Heart left ventricle (tissue), 16 donors: ENCODE results near the gene PKN1. TPM values are rescaled to one million over a fixed set of nuclear protein-coding genes. Genes with fewer than 3 reads are reported as not detected.
"Not testable (repeated sequence)": the region's sequence is repeated elsewhere in the genome, so short reads cannot be mapped to it uniquely, and the experiment has no call there.

ENCODE experiments used
- ATAC-seq, 4 donors: fragments of 200-7000 bp; cut with Tn5 transposase; one replicate each; pipeline ENCODE4 v1.9.1; 2020 to 2022; ENCODE audit warnings: moderate library complexity in 4 of 4, mild to moderate bottlenecking in 3 of 4, moderate number of reproducible peaks in 1 of 4
- DNase-seq, 5 donors: peaks; one replicate each; pipeline ENCODE4 v3.0.0-alpha.2; 2020
- H3K27ac ChIP-seq, 12 donors: fragments of 200-600 bp; sonication (generic) in 4 of 12; one replicate each; pipeline versions ENCODE4 v1.5.0 to v1.8.0; 2016 to 2022; ENCODE audit warnings: mild to moderate bottlenecking in 2 of 12
- H3K27me3 ChIP-seq, 9 donors: fragments of 200-600 bp; sonication (generic) in 2 of 9; one replicate each; pipeline versions ENCODE4 v1.5.1 to v1.8.0; 2016 to 2022; ENCODE audit warnings: mild to moderate bottlenecking in 3 of 9
- H3K36me3 ChIP-seq, 9 donors: fragments of 200-600 bp; sonication (generic) in 2 of 9; one replicate each; pipeline versions ENCODE4 v1.5.0 to v1.8.0; 2018 to 2022; ENCODE audit warnings: mild to moderate bottlenecking in 2 of 9
- H3K4me1 ChIP-seq, 12 donors: fragments of 200-600 bp; sonication (generic) in 4 of 12; one replicate each; pipeline versions ENCODE4 v1.5.0 to v1.8.0; 2016 to 2022; ENCODE audit warnings: mild to moderate bottlenecking in 3 of 12
- H3K4me3 ChIP-seq, 12 donors: fragments of 200-600 bp; sonication (generic) in 4 of 12; one replicate each; pipeline versions ENCODE4 v1.5.0 to v1.8.0; 2017 to 2022; ENCODE audit warnings: mild to moderate bottlenecking in 9 of 12, moderate library complexity in 4 of 12
- H3K9me3 ChIP-seq, 12 donors: fragments of 200-600 bp; sonication (generic) in 4 of 12; one replicate each; pipeline versions ENCODE4 v1.5.0 to v1.8.0; 2016 to 2022; ENCODE audit warnings: mild to moderate bottlenecking in 1 of 12
- CTCF ChIP-seq, 12 donors: fragments of 200-600 bp; sonication (generic) in 4 of 12; IDR thresholded peaks; one replicate each; pipeline versions ENCODE4 v1.5.0 to v1.8.0; 2018 to 2022; ENCODE audit warnings: antibody characterized with exemption in 12 of 12, mild to moderate bottlenecking in 5 of 12
- POLR2A ChIP-seq, 2 donors: fragments of 450-650 bp; IDR thresholded peaks; one replicate each; pipeline ENCODE4 v1.6.1; 2017; ENCODE audit warnings: antibody characterized with exemption in 2 of 2, mild to moderate bottlenecking in 2 of 2, moderate library complexity in 2 of 2
- WGBS, 4 donors: extraction: QIAGEN DNeasy Blood & Tissue Kit in 2 of 4; methylation state at CpG; one replicate each; pipeline versions ENCODE4 v1.1.5 to v1.1.7; 2013 to 2018; 5-methylcytosine and 5-hydroxymethylcytosine counted together
- intact Hi-C, 10 donors: fragments of 100-400 bp; cut with DNase I; formaldehyde crosslinking; loops; one replicate each; pipeline versions ENCODE4 v1.11.1 to v1.14.2; 2022
- polyA plus RNA-seq, 2 donors: library from polyadenylated mRNA; stranded (reverse); fragments of 200-250 nt; gene quantifications; one replicate each; pipeline ENCODE4 v1.2.3, GENCODE V29; 2013
- total RNA-seq, 9 donors: library from RNA; depleted of rRNA in 2 of 9; stranded (reverse); fragments of >200 nt in 2 of 9; fragmentation: NEBNext Ultra II Directional in 3 of 9; extraction: Animal tissue kit (Norgen Biotek cat#: 25700) in 3 of 9; gene quantifications; one replicate each; pipeline versions ENCODE4 v1.1.0 to v1.2.4, GENCODE V29; 2016 to 2023
- donor health status: ischemic (EF 13 %, LVEDD 7.1; RV severe dilation, severe dysfunction).
- donor health status: healthy with polysubstance abuse.
- donor health status: DM: no; HTN: yes; CAD: no.
- donor health status: DM: no; HTN: no; CAD: no.
- donor health status: ischemic (EF 25% LVEDD 6.9; RV normal size, moderate dysfunction).
- donor health status: ischemic (EF 25% LVEDD 5.7; RV mildly dilated, moderate dysfunction).
- donor health status: healthy.
- donor health status: DM: yes; HTN: yes; CAD: no.
- donor health status: ischemic (EF 35%, LVEDD 5.7; RV mildly dilated, moderate dysfunction).
- donor health status: nonischemic (EF 11% LVEDD 7.7; RV severe dilation, severe dysfunction).
- donor health status: DM: yes; HTN: yes; CAD: no.
- donor health status: PGD.
- donor health status: ischemic (EF 29% LVEDD 5.4; RV normal size, mild dysfunction).
- donor health status: nonischemic (EF 23%, LVEDD 6.1; RV moderate dilation, normal function).

Gene PKN1
- total and polyA plus RNA-seq, 11 donors: 109 to 206 (median 131) TPM

GRCh38 chr19:14502334-14503092 lies 69.4 kb downstream of the PKN1 start:
- DNase-seq (no peak), ATAC-seq (no peak)
- 80 to 86% (median 83%) methylated on average over 10 to 11 of the region's 11 CpGs for WGBS, 4 donors
- Histone ChIP-seq H3K27ac (no peak overlapping the region), H3K27me3 (no peaks in the 10 kb centered on the region), H3K4me1 (peaks cover 0 to 11% (median 2%) of the 10 kb centered on the region in 12 donors), H3K36me3 (no peaks in the 10 kb centered on the region), H3K4me3 (no peak overlapping the region), H3K9me3 (no peaks in the 10 kb centered on the region)
- intact Hi-C loops: no loop called here
- no peak for TF ChIP-seq POLR2A (IDR thresholded peaks at IDR 0.05)
- no peak for TF ChIP-seq CTCF (IDR thresholded peaks at IDR 0.05)

- Histone ChIP-seq H3K4me1 (peaks cover 0 to 11% (median 0%) of the 10 kb centered on the region in 12 donors), H3K27me3 (no peaks in the 10 kb centered on the region), H3K36me3 (no peaks in the 10 kb centered on the region), H3K4me3 (no peak overlapping the region), H3K27ac (no peak overlapping the region), H3K9me3 (no peaks in the 10 kb centered on the region)
- 43 to 73% (median 65%) methylated on average over 1 of the region's 1 CpG for WGBS, 4 donors
- no peak for ATAC-seq
- DNase-seq: no peak
- TF ChIP-seq CTCF (IDR thresholded peaks at IDR 0.05): no peak
- TF ChIP-seq POLR2A (IDR thresholded peaks at IDR 0.05): no peak
- intact Hi-C loops: no loop called here
These were observed 70.2 kb downstream of the PKN1 start for GRCh38 chr19:14503285-14503684.

GRCh38 chr19:14504575-14504974 lies 71.5 kb downstream of the PKN1 start:
- H3K36me3 ChIP-seq, H3K4me3 ChIP-seq, intact Hi-C loops, ATAC-seq, H3K9me3 ChIP-seq, DNase-seq, H3K27ac ChIP-seq, H3K27me3 ChIP-seq: not testable (repeated sequence)
- WGBS, 4 donors: 89 to 95% (median 93%) methylated on average over 8 of the region's 8 CpGs
- peaks cover 0 to 16% (median 0%) of the 10 kb centered on the region in 12 donors for H3K4me1 ChIP-seq

- no peak overlapping the region for H3K4me3 ChIP-seq
- no peaks in the 10 kb centered on the region for H3K27me3 ChIP-seq
- H3K9me3 ChIP-seq: no peaks in the 10 kb centered on the region
- intact Hi-C loops: no loop called here
- H3K36me3 ChIP-seq: no peaks in the 10 kb centered on the region
- ATAC-seq (peak in 3 of 4 donors; percentile 37 to 52 (median 41)), DNase-seq (peak in 1 of 5 donors; percentile 81)
- no peak overlapping the region for H3K27ac ChIP-seq
- WGBS, 4 donors: 50 to 54% (median 51%) methylated on average over 17 to 19 of the region's 19 CpGs
- peaks cover 0 to 19% (median 3%) of the 10 kb centered on the region in 12 donors for H3K4me1 ChIP-seq
- peak; percentile 33 to 63 (median 55) for TF ChIP-seq CTCF (IDR thresholded peaks at IDR 0.05)
- TF ChIP-seq POLR2A (IDR thresholded peaks at IDR 0.05): no peak
These were observed 72.6 kb downstream of the PKN1 start for GRCh38 chr19:14505488-14506239.
